Endothelial cell (in vitro differentiated cells): ENCODE results near the gene CLPTM1L. TPM values are rescaled to one million over a fixed set of nuclear protein-coding genes. Genes with fewer than 3 reads are reported as not detected.
A peak's percentile ranks its signal among the peaks of the same experiment; 100 is the strongest.

Experiments used
- DNase-seq: peaks from one replicate; pipeline ENCODE4 v3.0.0; 2021; ENCODE audit warnings: low spot score
- H3K27ac Mint-ChIP-seq: one replicate; pipeline ENCODE4 v1.8.0; 2021; ENCODE audit warnings: mixed read lengths, inconsistent platforms; ENCODE audit not compliant: unreplicated experiment
- H3K27me3 Mint-ChIP-seq: one replicate; pipeline ENCODE4 v1.8.0; 2021; ENCODE audit warnings: mild to moderate bottlenecking, moderate library complexity, mixed read lengths, inconsistent platforms; ENCODE audit not compliant: unreplicated experiment
- H3K36me3 Mint-ChIP-seq: one replicate; pipeline ENCODE4 v1.8.0; 2021; ENCODE audit warnings: mild to moderate bottlenecking, low read depth, mixed read lengths, inconsistent platforms; ENCODE audit not compliant: unreplicated experiment
- H3K4me1 Mint-ChIP-seq: one replicate; pipeline ENCODE4 v1.8.0; 2021; ENCODE audit warnings: mild to moderate bottlenecking, mixed read lengths, inconsistent platforms; ENCODE audit not compliant: unreplicated experiment
- H3K4me3 Mint-ChIP-seq: one replicate; pipeline ENCODE4 v1.8.0; 2021; ENCODE audit warnings: mild to moderate bottlenecking, mixed read lengths, inconsistent platforms; ENCODE audit not compliant: unreplicated experiment
- H3K9me3 Mint-ChIP-seq: one replicate; pipeline ENCODE4 v1.8.0; 2021; ENCODE audit warnings: mixed read lengths, inconsistent platforms; ENCODE audit not compliant: unreplicated experiment
- CTCF ChIP-seq: fragments of 200-600 bp; sonication (generic); IDR thresholded peaks from one replicate; pipeline ENCODE4 v1.5.0; 2021; ENCODE audit warnings: antibody characterized with exemption; ENCODE audit not compliant: unreplicated experiment
- total RNA-seq: library from RNA; stranded (reverse); fragmentation: NEBNext Ultra II Directional; extraction: Animal tissue kit (Norgen Biotek cat#: 25700); gene quantifications from one replicate; pipeline ENCODE4 v1.2.1, GENCODE V29; 2021; ENCODE audit not compliant: unreplicated experiment

Gene CLPTM1L
- total RNA-seq, 1 donor from 2014 or later = 86.6 TPM

DNA sequence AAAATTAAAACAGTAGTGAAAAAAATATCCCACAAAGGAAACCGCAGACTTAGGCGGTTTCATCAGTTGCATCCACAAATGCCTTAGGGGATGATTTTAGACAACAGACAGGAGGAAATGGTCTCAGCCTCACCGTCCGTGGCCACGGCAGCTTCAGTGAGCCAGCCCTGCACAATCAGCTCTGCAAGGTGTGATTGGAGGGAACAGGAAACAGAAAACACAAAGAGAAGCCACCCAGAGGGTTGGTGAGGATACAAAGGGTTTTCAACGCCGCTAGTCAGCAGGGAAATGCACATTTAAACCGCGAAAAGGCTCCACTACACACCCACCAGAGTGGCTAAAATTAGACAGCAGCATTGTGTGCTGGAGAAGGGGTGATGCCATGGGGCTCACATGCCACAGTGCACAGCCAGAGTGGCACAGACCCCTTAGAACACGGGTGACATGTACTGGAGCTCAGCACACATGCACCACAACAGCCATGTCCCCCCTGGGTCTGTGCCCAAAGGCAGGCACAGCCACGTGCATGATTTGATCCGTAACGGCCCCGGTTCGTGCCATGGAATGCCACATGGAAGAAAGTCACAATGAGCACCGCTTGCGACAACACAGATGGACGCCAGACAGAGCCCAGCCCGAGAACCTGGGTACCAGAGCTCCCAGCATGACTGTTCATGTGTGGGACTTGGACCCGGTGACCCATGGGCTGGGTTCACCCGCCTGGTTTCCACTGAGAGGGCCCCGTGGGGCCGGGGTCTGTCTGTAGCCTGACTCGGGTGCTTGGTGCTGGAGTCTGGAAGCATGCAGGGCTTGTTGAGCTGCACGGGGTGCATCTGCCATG is 31.7 kb downstream of the CLPTM1L start:
- DNase-seq = peak; percentile 39
- H3K27ac Mint-ChIP-seq = peak overlapping the region; percentile 27
- peaks cover 12% of the 10 kb centered on the region for H3K36me3 Mint-ChIP-seq
- H3K4me3 Mint-ChIP-seq = no peak overlapping the region
- H3K9me3 Mint-ChIP-seq = no peaks in the 10 kb centered on the region
- peaks cover 7% of the 10 kb centered on the region for H3K27me3 Mint-ChIP-seq
- H3K4me1 Mint-ChIP-seq = peaks cover 16% of the 10 kb centered on the region
- TF ChIP-seq CTCF = no peak

GRCh38 chr5:1312206-1312605 is 32.7 kb downstream of the CLPTM1L start:
- no peak for TF ChIP-seq CTCF
- no peak for DNase-seq
- peaks cover 8% of the 10 kb centered on the region for H3K36me3 Mint-ChIP-seq
- H3K4me1 Mint-ChIP-seq = peaks cover 16% of the 10 kb centered on the region
- peaks cover 4% of the 10 kb centered on the region for H3K27me3 Mint-ChIP-seq
- no peak overlapping the region for H3K4me3 Mint-ChIP-seq
- no peak overlapping the region for H3K27ac Mint-ChIP-seq
- H3K9me3 Mint-ChIP-seq = no peaks in the 10 kb centered on the region

- peaks cover 3% of the 10 kb centered on the region for H3K36me3 Mint-ChIP-seq
- no peaks in the 10 kb centered on the region for H3K9me3 Mint-ChIP-seq
- H3K27me3 Mint-ChIP-seq = peaks cover 4% of the 10 kb centered on the region
- TF ChIP-seq CTCF = no peak
- DNase-seq = no peak
- no peak overlapping the region for H3K4me3 Mint-ChIP-seq
- peaks cover 14% of the 10 kb centered on the region for H3K4me1 Mint-ChIP-seq
- no peak overlapping the region for H3K27ac Mint-ChIP-seq
Measured at GRCh38 chr5:1311439-1312055, 33.4 kb downstream of the CLPTM1L start.

DNA sequence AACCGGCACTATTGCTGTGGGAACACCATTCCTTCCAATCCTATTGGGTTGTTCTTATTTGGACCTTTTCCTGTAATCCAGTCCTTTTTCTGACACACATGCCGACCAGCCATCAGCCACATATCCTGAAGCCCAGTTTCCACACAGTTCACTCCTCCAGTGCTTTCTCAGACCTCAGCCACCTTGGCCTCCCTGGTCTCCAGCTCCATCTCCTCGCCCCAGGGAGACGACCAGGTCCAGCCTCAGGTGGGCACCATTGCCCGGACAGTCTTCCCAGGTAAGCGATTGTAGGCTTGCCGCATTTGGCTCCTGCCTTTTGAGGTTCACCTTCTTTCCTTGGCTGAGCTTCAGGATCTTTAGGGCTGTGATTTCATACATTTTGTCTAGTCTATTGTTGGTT is 34.8 kb downstream of the CLPTM1L start:
- Mint-ChIP-seq H3K4me1 (peaks cover 9% of the 10 kb centered on the region), H3K36me3 (peaks cover 3% of the 10 kb centered on the region), H3K9me3 (no peaks in the 10 kb centered on the region), H3K27me3 (peaks cover 4% of the 10 kb centered on the region), H3K4me3 (no peak overlapping the region), H3K27ac (no peak overlapping the region)
- no peak for TF ChIP-seq CTCF
- DNase-seq = no peak

DNA sequence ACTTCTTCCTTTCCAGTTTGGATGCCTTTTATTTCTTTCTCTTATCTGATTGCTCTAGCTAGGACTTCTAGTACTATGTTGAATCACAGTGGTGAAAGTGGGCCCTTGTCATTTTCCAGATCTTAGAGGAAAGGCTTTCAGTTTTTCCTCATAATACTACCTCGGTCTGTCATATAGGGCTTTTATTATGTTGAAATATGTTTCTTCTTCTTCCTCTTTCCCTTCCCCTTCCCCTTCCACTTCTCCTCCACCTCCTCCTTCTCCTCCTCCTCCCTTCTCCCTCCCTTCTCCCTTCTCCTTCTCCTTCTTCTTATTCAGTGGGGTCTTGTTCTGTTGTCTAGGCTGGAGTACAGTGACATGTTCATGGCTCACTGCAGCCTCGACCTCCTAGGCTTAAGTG is 40.9 kb downstream of the CLPTM1L start:
- no peaks in the 10 kb centered on the region for H3K27me3 Mint-ChIP-seq
- H3K4me3 Mint-ChIP-seq = no peak overlapping the region
- no peaks in the 10 kb centered on the region for H3K4me1 Mint-ChIP-seq
- no peaks in the 10 kb centered on the region for H3K9me3 Mint-ChIP-seq
- no peaks in the 10 kb centered on the region for H3K36me3 Mint-ChIP-seq
- H3K27ac Mint-ChIP-seq = no peak overlapping the region
- TF ChIP-seq CTCF = no peak
- DNase-seq = no peak
